Measurements from ENCODE around the gene GID8.

The GID8 gene

GRCh38 chr20:62971950-62972844, 34.2 kb downstream of the GID8 start:
- FAIRE-seq, result no peak

- FAIRE-seq, result no peak
These were observed 35.1 kb downstream of the GID8 start for GRCh38 chr20:62972845-62973745.

GRCh38 chr20:62975251-62975760, 37.4 kb downstream of the GID8 start:
- FAIRE-seq, result no peak

GRCh38 chr20:62975812-62976508, 38.0 kb downstream of the GID8 start:
- FAIRE-seq, result no peak

- FAIRE-seq, result no peak
These were observed 38.9 kb downstream of the GID8 start for GRCh38 chr20:62976886-62977285.

- FAIRE-seq, result no peak
These were observed 39.9 kb downstream of the GID8 start for GRCh38 chr20:62977613-62978560.

- no peak for FAIRE-seq
These were observed 40.6 kb downstream of the GID8 start for GRCh38 chr20:62978561-62978943.

GRCh38 chr20:62979310-62979709, 41.4 kb downstream of the GID8 start:
- FAIRE-seq, result no peak

- FAIRE-seq, result no peak
These were observed 42.0 kb downstream of the GID8 start for GRCh38 chr20:62979876-62980373.

- no peak for FAIRE-seq
These were observed 42.5 kb downstream of the GID8 start for GRCh38 chr20:62980380-62980960.

GRCh38 chr20:62980970-62981369, 43.0 kb downstream of the GID8 start:
- no peak for FAIRE-seq

GRCh38 chr20:62982124-62983075, 44.5 kb downstream of the GID8 start:
- no peak for FAIRE-seq

GRCh38 chr20:62983210-62983609, 45.3 kb downstream of the GID8 start:
- no peak for FAIRE-seq

- no peak for FAIRE-seq
These were observed 46.9 kb downstream of the GID8 start for GRCh38 chr20:62984666-62985443.

- no peak for FAIRE-seq
These were observed 47.5 kb downstream of the GID8 start for GRCh38 chr20:62985444-62985778.

GRCh38 chr20:62986257-62986800, 48.4 kb downstream of the GID8 start:
- no peak for FAIRE-seq

- no peak for FAIRE-seq
These were observed 49.2 kb downstream of the GID8 start for GRCh38 chr20:62987114-62987513.

- no peak for FAIRE-seq
These were observed 51.3 kb downstream of the GID8 start for GRCh38 chr20:62989201-62989601.

GRCh38 chr20:62990306-62990825, 52.4 kb downstream of the GID8 start:
- FAIRE-seq, result no peak

Data from colon (tissue), 2 donors.